Measurements from ENCODE around the gene SHISA9.

Gene SHISA9

GRCh38 chr16:12976496-12976895 is 75.1 kb downstream of the SHISA9 start:
- Histone ChIP-seq H4K91ac (ENCODE audit: low read length) (no peak overlapping the region), H3K14ac (ENCODE audit: low read length in 2 of 2) (no peak overlapping the region)
- whole genome bisulfite sequencing, result 57% methylated on average over 2 of the region's 2 CpGs

DNA sequence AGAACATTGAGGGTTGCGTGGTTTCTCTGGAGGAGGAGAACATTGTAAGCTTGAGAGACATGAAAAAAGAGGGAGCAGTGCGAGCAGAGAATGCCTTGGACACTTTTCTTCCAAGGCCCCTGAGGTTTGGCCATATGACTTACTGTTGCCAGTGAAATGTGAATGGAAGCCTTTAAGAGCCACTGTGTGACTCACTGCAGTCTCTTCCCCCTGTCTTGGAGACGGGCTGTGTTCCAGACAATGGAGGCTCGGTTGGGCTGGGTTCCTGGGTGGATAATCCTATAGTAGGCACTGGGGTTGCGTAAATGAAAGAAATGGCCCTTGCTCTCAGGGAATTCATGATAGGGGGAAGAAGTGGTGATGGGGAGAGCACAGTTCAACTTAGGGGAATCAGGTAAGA is 75.5 kb downstream of the SHISA9 start:
- no peak overlapping the region for H3K4me2 ChIP-seq (ENCODE audit: low read length, poor library complexity, severe bottlenecking)
- H3K27me3 ChIP-seq (ENCODE audit: control insufficient read depth in 1 of 2, insufficient read depth in 1 of 2, low read length in 2 of 2), result no peaks in the 10 kb centered on the region
- H3K18ac ChIP-seq (ENCODE audit: low read depth in 1 of 2, low read length in 2 of 2), result no peak overlapping the region
- no peaks in the 10 kb centered on the region for H3K79me1 ChIP-seq (replicated peaks; ENCODE audit: low read length, poor library complexity, severe bottlenecking)
- H3K4ac ChIP-seq (ENCODE audit: low read depth in 1 of 2, low read length in 2 of 2), result no peak overlapping the region
- no peak overlapping the region for H3K27ac ChIP-seq (ENCODE audit: low read length, poor library complexity, severe bottlenecking)
- no peak for DNase-seq
- H2BK12ac ChIP-seq (ENCODE audit: low read length in 2 of 2), result no peak overlapping the region
- no peaks in the 10 kb centered on the region for H3K36me3 ChIP-seq (ENCODE audit: control insufficient read depth in 1 of 2, insufficient read depth in 2 of 2, low read depth in 1 of 2, low read length in 2 of 2)
- no peak overlapping the region for H2AFZ ChIP-seq (ENCODE audit: low read depth, low read length)
- peaks cover 8% of the 10 kb centered on the region for H3K9me3 ChIP-seq (ENCODE audit: control insufficient read depth, low read length)
- no peak overlapping the region for H3K14ac ChIP-seq (ENCODE audit: low read length in 2 of 2)
- H2BK120ac ChIP-seq (ENCODE audit: low read depth, low read length), result no peak overlapping the region
- WGBS, result 81% methylated on average over 5 of the region's 5 CpGs
- H3K23ac ChIP-seq (ENCODE audit: low read length in 2 of 2), result no peak overlapping the region
- no peak overlapping the region for H2BK5ac ChIP-seq (ENCODE audit: low read depth, low read length, poor library complexity, severe bottlenecking)
- H4K8ac ChIP-seq (ENCODE audit: low read length), result no peak overlapping the region
- H3K9ac ChIP-seq (ENCODE audit: low read length), result no peak overlapping the region
- no peak overlapping the region for H3K4me3 ChIP-seq (ENCODE audit: insufficient read depth in 1 of 2, low read depth in 1 of 2, low read length in 2 of 2)
- H2AK5ac ChIP-seq (ENCODE audit: low read length, severe bottlenecking), result no peak overlapping the region
- no peak overlapping the region for H2BK15ac ChIP-seq (ENCODE audit: low read depth, poor library complexity, severe bottlenecking)
- no peak overlapping the region for H4K91ac ChIP-seq (ENCODE audit: low read length)
- H3K4me1 ChIP-seq (ENCODE audit: control insufficient read depth, insufficient read depth, low read depth, low read length), result peaks cover 1% of the 10 kb centered on the region

More at GRCh38 chr16:12976496-12976895, 75.1 kb downstream of the SHISA9 start:
- H2AFZ ChIP-seq (ENCODE audit: low read depth, low read length), result no peak overlapping the region
- H3K4me2 ChIP-seq (ENCODE audit: low read length, poor library complexity, severe bottlenecking), result no peak overlapping the region
- no peak overlapping the region for H4K8ac ChIP-seq (ENCODE audit: low read length)
- H3K4me3 ChIP-seq (ENCODE audit: insufficient read depth in 1 of 2, low read depth in 1 of 2, low read length in 2 of 2), result no peak overlapping the region
- no peak overlapping the region for H3K18ac ChIP-seq (ENCODE audit: low read depth in 1 of 2, low read length in 2 of 2)
- H3K79me1 ChIP-seq (replicated peaks; ENCODE audit: low read length, poor library complexity, severe bottlenecking), result no peaks in the 10 kb centered on the region
- H3K9me3 ChIP-seq (ENCODE audit: control insufficient read depth, low read length), result peaks cover 6% of the 10 kb centered on the region
- H2BK12ac ChIP-seq (ENCODE audit: low read length in 2 of 2), result no peak overlapping the region
- H3K4me1 ChIP-seq (ENCODE audit: control insufficient read depth, insufficient read depth, low read depth, low read length), result peaks cover 1% of the 10 kb centered on the region
- no peak overlapping the region for H3K23ac ChIP-seq (ENCODE audit: low read length in 2 of 2)
- H3K27me3 ChIP-seq (ENCODE audit: control insufficient read depth in 1 of 2, insufficient read depth in 1 of 2, low read length in 2 of 2), result no peaks in the 10 kb centered on the region
- DNase-seq, result no peak
- no peak overlapping the region for H2BK15ac ChIP-seq (ENCODE audit: low read depth, poor library complexity, severe bottlenecking)
- H2AK5ac ChIP-seq (ENCODE audit: low read length, severe bottlenecking), result no peak overlapping the region
- H3K9ac ChIP-seq (ENCODE audit: low read length), result no peak overlapping the region
- H2BK120ac ChIP-seq (ENCODE audit: low read depth, low read length), result no peak overlapping the region
- H3K4ac ChIP-seq (ENCODE audit: low read depth in 1 of 2, low read length in 2 of 2), result no peak overlapping the region
- H3K36me3 ChIP-seq (ENCODE audit: control insufficient read depth in 1 of 2, insufficient read depth in 2 of 2, low read depth in 1 of 2, low read length in 2 of 2), result no peaks in the 10 kb centered on the region
- H2BK5ac ChIP-seq (ENCODE audit: low read depth, low read length, poor library complexity, severe bottlenecking), result no peak overlapping the region
- H3K27ac ChIP-seq (ENCODE audit: low read length, poor library complexity, severe bottlenecking), result no peak overlapping the region

- Histone ChIP-seq H2BK5ac (ENCODE audit: low read depth, low read length, poor library complexity, severe bottlenecking) (no peak overlapping the region), H3K9ac (ENCODE audit: low read length) (no peak overlapping the region), H3K23ac (ENCODE audit: low read length in 2 of 2) (no peak overlapping the region), H2AK5ac (ENCODE audit: low read length, severe bottlenecking) (no peak overlapping the region), H3K36me3 (ENCODE audit: control insufficient read depth in 1 of 2, insufficient read depth in 2 of 2, low read depth in 1 of 2, low read length in 2 of 2) (no peaks in the 10 kb centered on the region), H4K91ac (ENCODE audit: low read length) (no peak overlapping the region), H2BK15ac (ENCODE audit: low read depth, poor library complexity, severe bottlenecking) (no peak overlapping the region), H3K4me3 (ENCODE audit: insufficient read depth in 1 of 2, low read depth in 1 of 2, low read length in 2 of 2) (no peak overlapping the region), H3K4me2 (ENCODE audit: low read length, poor library complexity, severe bottlenecking) (no peak overlapping the region), H3K18ac (ENCODE audit: low read depth in 1 of 2, low read length in 2 of 2) (no peak overlapping the region), H3K14ac (ENCODE audit: low read length in 2 of 2) (no peak overlapping the region), H2BK12ac (ENCODE audit: low read length in 2 of 2) (no peak overlapping the region), H2BK120ac (ENCODE audit: low read depth, low read length) (no peak overlapping the region), H2AFZ (ENCODE audit: low read depth, low read length) (no peak overlapping the region), H3K4ac (ENCODE audit: low read depth in 1 of 2, low read length in 2 of 2) (no peak overlapping the region), H3K9me3 (ENCODE audit: control insufficient read depth, low read length) (peaks cover 14% of the 10 kb centered on the region), H3K79me1 (replicated peaks; ENCODE audit: low read length, poor library complexity, severe bottlenecking) (no peaks in the 10 kb centered on the region), H4K8ac (ENCODE audit: low read length) (no peak overlapping the region), H3K27ac (ENCODE audit: low read length, poor library complexity, severe bottlenecking) (no peak overlapping the region), H3K4me1 (ENCODE audit: control insufficient read depth, insufficient read depth, low read depth, low read length) (no peaks in the 10 kb centered on the region), H3K27me3 (ENCODE audit: control insufficient read depth in 1 of 2, insufficient read depth in 1 of 2, low read length in 2 of 2) (no peaks in the 10 kb centered on the region)
- no peak for DNase-seq
Observed at GRCh38 chr16:12985516-12985915, 84.1 kb downstream of the SHISA9 start.

DNA sequence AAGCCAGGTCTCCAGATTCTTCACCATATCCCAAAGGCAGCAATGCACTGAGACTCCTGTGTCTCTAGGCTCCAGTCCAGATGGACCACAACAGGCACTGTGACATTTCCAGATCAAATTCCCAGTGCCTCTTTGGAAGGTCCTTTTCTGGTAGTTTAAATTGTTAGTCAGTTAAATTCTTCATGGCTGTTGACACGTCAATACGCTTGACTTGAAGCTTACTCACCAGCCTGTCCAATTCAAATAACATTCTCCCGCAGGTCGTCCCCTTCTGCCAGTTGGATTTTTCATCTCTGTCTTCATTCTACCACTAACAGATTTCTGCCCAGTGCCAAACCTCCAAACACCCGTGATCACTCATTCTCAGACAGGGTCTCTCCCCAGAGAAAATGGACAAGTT is 86.7 kb downstream of the SHISA9 start:
- H2BK120ac ChIP-seq (ENCODE audit: low read depth, low read length), result no peak overlapping the region
- H3K4me3 ChIP-seq (ENCODE audit: insufficient read depth in 1 of 2, low read depth in 1 of 2, low read length in 2 of 2), result no peak overlapping the region
- H3K9me3 ChIP-seq (ENCODE audit: control insufficient read depth, low read length), result peaks cover 6% of the 10 kb centered on the region
- H2AFZ ChIP-seq (ENCODE audit: low read depth, low read length), result no peak overlapping the region
- H2BK15ac ChIP-seq (ENCODE audit: low read depth, poor library complexity, severe bottlenecking), result no peak overlapping the region
- no peak overlapping the region for H2BK12ac ChIP-seq (ENCODE audit: low read length in 2 of 2)
- H3K18ac ChIP-seq (ENCODE audit: low read depth in 1 of 2, low read length in 2 of 2), result no peak overlapping the region
- no peak overlapping the region for H4K91ac ChIP-seq (ENCODE audit: low read length)
- no peaks in the 10 kb centered on the region for H3K4me1 ChIP-seq (ENCODE audit: control insufficient read depth, insufficient read depth, low read depth, low read length)
- no peak overlapping the region for H3K4me2 ChIP-seq (ENCODE audit: low read length, poor library complexity, severe bottlenecking)
- H4K8ac ChIP-seq (ENCODE audit: low read length), result no peak overlapping the region
- no peak overlapping the region for H3K4ac ChIP-seq (ENCODE audit: low read depth in 1 of 2, low read length in 2 of 2)
- H3K27me3 ChIP-seq (ENCODE audit: control insufficient read depth in 1 of 2, insufficient read depth in 1 of 2, low read length in 2 of 2), result no peaks in the 10 kb centered on the region
- no peaks in the 10 kb centered on the region for H3K36me3 ChIP-seq (ENCODE audit: control insufficient read depth in 1 of 2, insufficient read depth in 2 of 2, low read depth in 1 of 2, low read length in 2 of 2)
- no peak overlapping the region for H2AK5ac ChIP-seq (ENCODE audit: low read length, severe bottlenecking)
- DNase-seq, result no peak
- WGBS, result 83% methylated on average over 5 of the region's 5 CpGs
- H3K14ac ChIP-seq (ENCODE audit: low read length in 2 of 2), result no peak overlapping the region
- no peak overlapping the region for H2BK5ac ChIP-seq (ENCODE audit: low read depth, low read length, poor library complexity, severe bottlenecking)
- H3K9ac ChIP-seq (ENCODE audit: low read length), result no peak overlapping the region
- H3K23ac ChIP-seq (ENCODE audit: low read length in 2 of 2), result no peak overlapping the region
- no peaks in the 10 kb centered on the region for H3K79me1 ChIP-seq (replicated peaks; ENCODE audit: low read length, poor library complexity, severe bottlenecking)
- H3K27ac ChIP-seq (ENCODE audit: low read length, poor library complexity, severe bottlenecking), result no peak overlapping the region

Measured in mesenchymal stem cell (in vitro differentiated cells and primary cell).